Aorta (tissue), 5 donors: ENCODE data around the gene LIMK2. TPM values are rescaled to one million over a fixed set of nuclear protein-coding genes. Genes with fewer than 3 reads are reported as not detected.
"Not testable (repeated sequence)": the region's sequence is repeated elsewhere in the genome, so short reads cannot be mapped to it uniquely, and the experiment has no call there.

Source experiments
- ATAC-seq: fragments of 200-7000 bp; cut with Tn5 transposase; one replicate; pipeline ENCODE4 v1.9.1; 2022; ENCODE audit warnings: moderate library complexity; ENCODE audit not compliant: low FRiP score
- DNase-seq, 2 donors: peaks; one replicate each; pipeline ENCODE4 v3.0.0-alpha.2; 2020
- H3K27ac ChIP-seq, 2 donors: one replicate each; pipeline ENCODE4 v1.5.1; 2013; ENCODE audit warnings: low read length in 2 of 2, mild to moderate bottlenecking in 2 of 2, moderate library complexity in 2 of 2, control low read depth in 1 of 2, inconsistent platforms in 1 of 2, low read depth in 1 of 2
- H3K27me3 ChIP-seq, 2 donors: one replicate each; pipeline ENCODE4 v1.6.1; 2013; ENCODE audit warnings: control low read depth in 1 of 2, low read length in 1 of 2, mild to moderate bottlenecking in 1 of 2, moderate library complexity in 1 of 2; ENCODE audit not compliant: insufficient read depth in 2 of 2, control insufficient read depth in 1 of 2
- H3K36me3 ChIP-seq, 2 donors: one replicate each; pipeline ENCODE4 v1.6.1; 2013; ENCODE audit warnings: control low read depth in 1 of 2, low read length in 1 of 2, mild to moderate bottlenecking in 1 of 2; ENCODE audit not compliant: insufficient read depth in 2 of 2, control insufficient read depth in 1 of 2
- H3K4me1 ChIP-seq, 2 donors: one replicate each; pipeline ENCODE4 v1.6.1; 2013; ENCODE audit warnings: low read length in 2 of 2, control low read depth in 1 of 2, mild to moderate bottlenecking in 1 of 2, moderate library complexity in 1 of 2; ENCODE audit not compliant: insufficient read depth in 2 of 2, control insufficient read depth in 1 of 2
- H3K4me3 ChIP-seq, 2 donors: one replicate each; pipeline ENCODE4 v1.5.1; 2013; ENCODE audit warnings: low read length in 2 of 2, control low read depth in 1 of 2, mild to moderate bottlenecking in 1 of 2
- H3K9me3 ChIP-seq: one replicate; pipeline ENCODE4 v1.6.1; 2013; ENCODE audit warnings: mild to moderate bottlenecking, low read length; ENCODE audit not compliant: control insufficient read depth
- WGBS, 2 donors: extraction: QIAGEN DNeasy Blood & Tissue Kit; methylation state at CpG; one replicate each; pipeline ENCODE4 v1.1.7; 2013; 5-methylcytosine and 5-hydroxymethylcytosine counted together
- intact Hi-C, 2 donors: fragments of 100-400 bp; cut with DNase I; formaldehyde crosslinking; loops; one replicate each; pipeline versions ENCODE4 v1.14.2 to v1.15.0; 2022
- polyA plus RNA-seq, 2 donors: library from polyadenylated mRNA; stranded (reverse); fragments of 200-250 nt; gene quantifications; one replicate each; pipeline ENCODE4 v1.2.3, GENCODE V29; 2013
- total RNA-seq, 2 donors: library from RNA; stranded (reverse); fragmentation: NEBNext Ultra II Directional; extraction: Animal tissue kit (Norgen Biotek cat#: 25700); gene quantifications; one replicate each; pipeline ENCODE4 v1.2.1, GENCODE V29; 2021
- donor health status: healthy with polysubstance abuse.
- donor health status: Bipolar disorder and iron deficiency.
- donor health status: DM: no; HTN: no; CAD: no.
- donor health status: DM: no; HTN: no; CAD: no.
- donor health status: DM: yes; HTN: yes; CAD: no.

Gene LIMK2
- total and polyA plus RNA-seq, 4 donors = 10.9 to 55.2 (median 32.1) TPM

- no peaks in the 10 kb centered on the region for H3K4me1 ChIP-seq
- intact Hi-C loops = no loop called here
- DNase-seq (no peak), ATAC-seq (no peak)
- H3K9me3 ChIP-seq = no peaks in the 10 kb centered on the region
- H3K27me3 ChIP-seq = no peaks in the 10 kb centered on the region
- no peak overlapping the region for H3K27ac ChIP-seq
- WGBS, 2 donors = 92 to 93% methylated on average over 27 to 30 of the region's 30 CpGs
- H3K36me3 ChIP-seq = peaks cover 0 to 2% of the 10 kb centered on the region in 2 donors
- no peak overlapping the region for H3K4me3 ChIP-seq
Observed at GRCh38 chr22:31184015-31184414, 28.1 kb upstream of the LIMK2 start.

GRCh38 chr22:31185056-31185455 lies 27.0 kb upstream of the LIMK2 start:
- H3K4me1 ChIP-seq = no peaks in the 10 kb centered on the region
- no peak for DNase-seq
- intact Hi-C loops = no loop called here
- no peaks in the 10 kb centered on the region for H3K27me3 ChIP-seq
- WGBS, 2 donors = 96 to 100% methylated on average over 5 of the region's 5 CpGs
- H3K36me3 ChIP-seq = peaks cover 0 to 2% of the 10 kb centered on the region in 2 donors
- no peak overlapping the region for H3K27ac ChIP-seq
- ATAC-seq = no peak
- no peaks in the 10 kb centered on the region for H3K9me3 ChIP-seq
- H3K4me3 ChIP-seq = no peak overlapping the region

- 85 to 88% methylated on average over 6 of the region's 6 CpGs for WGBS, 2 donors
- Histone ChIP-seq H3K4me3 (no peak overlapping the region), H3K9me3 (no peaks in the 10 kb centered on the region), H3K27ac (no peak overlapping the region), H3K27me3 (no peaks in the 10 kb centered on the region), H3K36me3 (peaks cover 0 to 2% of the 10 kb centered on the region in 2 donors), H3K4me1 (no peaks in the 10 kb centered on the region)
- ATAC-seq (no peak), DNase-seq (no peak)
- intact Hi-C loops = no loop called here
Observed at GRCh38 chr22:31187627-31188026, 24.5 kb upstream of the LIMK2 start.

- Histone ChIP-seq H3K27ac (no peak overlapping the region), H3K4me3 (no peak overlapping the region), H3K36me3 (no peaks in the 10 kb centered on the region), H3K4me1 (no peaks in the 10 kb centered on the region), H3K27me3 (no peaks in the 10 kb centered on the region), H3K9me3 (no peaks in the 10 kb centered on the region)
- no peak for DNase-seq
- no peak for ATAC-seq
- intact Hi-C loops = no loop called here
- 64 to 77% methylated on average over 2 of the region's 2 CpGs for WGBS, 2 donors
Observed at GRCh38 chr22:31192513-31192912, 19.6 kb upstream of the LIMK2 start.

GRCh38 chr22:31193092-31193491 lies 19.0 kb upstream of the LIMK2 start:
- intact Hi-C loops = no loop called here
- 57 to 64% methylated on average over 3 of the region's 3 CpGs for WGBS, 2 donors
- H3K36me3 ChIP-seq = no peaks in the 10 kb centered on the region
- no peak overlapping the region for H3K4me3 ChIP-seq
- no peak overlapping the region for H3K27ac ChIP-seq
- DNase-seq (no peak), ATAC-seq (no peak)
- H3K4me1 ChIP-seq = no peaks in the 10 kb centered on the region
- no peaks in the 10 kb centered on the region for H3K9me3 ChIP-seq
- no peaks in the 10 kb centered on the region for H3K27me3 ChIP-seq

- H3K4me1 ChIP-seq, DNase-seq, H3K9me3 ChIP-seq, H3K27ac ChIP-seq, intact Hi-C loops, H3K36me3 ChIP-seq, ATAC-seq, H3K4me3 ChIP-seq, H3K27me3 ChIP-seq: not testable (repeated sequence)
- 95 to 96% methylated on average over 5 of the region's 5 CpGs for WGBS, 2 donors
Observed at GRCh38 chr22:31194681-31195080, 17.4 kb upstream of the LIMK2 start.

- no peak for DNase-seq
- peaks cover 3 to 13% of the 10 kb centered on the region in 2 donors for H3K36me3 ChIP-seq
- WGBS, 2 donors = 91 to 92% methylated on average over 3 of the region's 3 CpGs
Observed at GRCh38 chr22:31199187-31199586, 12.9 kb upstream of the LIMK2 start.

GRCh38 chr22:31204352-31204984 lies 7.6 kb upstream of the LIMK2 start:
- intact Hi-C loops, H3K4me1 ChIP-seq, H3K4me3 ChIP-seq, H3K27ac ChIP-seq, DNase-seq, H3K9me3 ChIP-seq, ATAC-seq, H3K27me3 ChIP-seq: not testable (repeated sequence)
- peaks cover 3 to 11% of the 10 kb centered on the region in 2 donors for H3K36me3 ChIP-seq
- 92 to 94% methylated on average over 8 of the region's 8 CpGs for WGBS, 2 donors

More at GRCh38 chr22:31199187-31199586, 12.9 kb upstream of the LIMK2 start:
- no peak for ATAC-seq
- Histone ChIP-seq H3K27me3 (no peaks in the 10 kb centered on the region), H3K4me3 (no peak overlapping the region), H3K9me3 (no peaks in the 10 kb centered on the region), H3K27ac (no peak overlapping the region), H3K4me1 (no peaks in the 10 kb centered on the region)
- intact Hi-C loops = no loop called here

GRCh38 chr22:31205059-31205458 lies 7.0 kb upstream of the LIMK2 start:
- H3K4me3 ChIP-seq, H3K4me1 ChIP-seq, intact Hi-C loops, ATAC-seq, H3K9me3 ChIP-seq, DNase-seq, H3K27ac ChIP-seq, H3K27me3 ChIP-seq: not testable (repeated sequence)
- 59 to 68% methylated on average over 4 of the region's 4 CpGs for WGBS, 2 donors
- peaks cover 3 to 11% of the 10 kb centered on the region in 2 donors for H3K36me3 ChIP-seq
